Breast epithelium (tissue), 4 donors: ENCODE measurements around the gene NR4A1. TPM values are rescaled to one million over a fixed set of nuclear protein-coding genes. Genes with fewer than 3 reads are reported as not detected.
A peak's percentile ranks its signal among the peaks of the same experiment; 100 is the strongest.

Experiments used
- DNase-seq, 2 donors: peaks; one replicate each; pipeline ENCODE4 v3.0.0-alpha.2; 2019; ENCODE audit warnings: low spot score in 2 of 2
- H3K27ac ChIP-seq, 2 donors: fragments of 200-600 bp; sonication (generic) in 1 of 2; one replicate each; pipeline ENCODE4 v1.5.1; 2016 to 2019; ENCODE audit warnings: mild to moderate bottlenecking in 1 of 2
- H3K27me3 ChIP-seq, 2 donors: fragments of 200-600 bp; sonication (generic) in 1 of 2; one replicate each; pipeline versions ENCODE4 v1.5.1 to v1.6.0; 2017 to 2019; ENCODE audit warnings: control low read depth in 1 of 2, mild to moderate bottlenecking in 1 of 2
- H3K36me3 ChIP-seq: fragments of 200-600 bp; one replicate; pipeline ENCODE4 v1.5.1; 2019
- H3K4me1 ChIP-seq, 2 donors: fragments of 200-600 bp; sonication (generic); one replicate each; pipeline ENCODE4 v1.5.1; 2016 to 2019; ENCODE audit warnings: control low read depth in 1 of 2
- H3K4me3 ChIP-seq, 3 donors: fragments of 200-600 bp; sonication (generic); 1 replicate in 2 of 3; 2 replicates in 1 of 3; pipeline ENCODE4 v1.5.1; 2016 to 2019; ENCODE audit warnings: mild to moderate bottlenecking in 3 of 3, moderate library complexity in 2 of 3
- H3K9me3 ChIP-seq, 2 donors: fragments of 200-600 bp; sonication (generic) in 1 of 2; one replicate each; pipeline ENCODE4 v1.5.1; 2016 to 2019; ENCODE audit warnings: control low read depth in 1 of 2
- POLR2A ChIP-seq: fragments of 450-650 bp; IDR thresholded peaks from one replicate; pipeline ENCODE4 v1.6.1; 2016; ENCODE audit warnings: antibody characterized with exemption, mild to moderate bottlenecking, moderate library complexity
- POLR2AphosphoS5 ChIP-seq, 3 donors: sonication (generic); formaldehyde crosslinking; IDR thresholded peaks; one replicate each; pipeline ENCODE4 v1.6.1; 2017; ENCODE audit warnings: antibody characterized with exemption in 3 of 3
- intact Hi-C: fragments of 100-400 bp; cut with DNase I; formaldehyde crosslinking; loops from one replicate; pipeline ENCODE4 v1.15.1; 2023; ENCODE audit warnings: low total_unique reads
- total RNA-seq, 3 donors: library from RNA; depleted of rRNA; stranded (reverse); fragments of >200 nt; gene quantifications; one replicate each; pipeline ENCODE4 v1.1.0, GENCODE V29; 2016
- TF ChIP-seq, protein P1 (sequence below), 3 donors: fragments of 450-650 bp; IDR thresholded peaks; one replicate each; pipeline ENCODE4 v1.5.1; 2016 to 2017; ENCODE audit warnings: antibody characterized with exemption in 3 of 3, mild to moderate bottlenecking in 3 of 3, moderate library complexity in 3 of 3

The NR4A1 gene
- total RNA-seq, 3 donors from 2014 or later, result 35.7 to 154 (median 66.2) TPM

DNA sequence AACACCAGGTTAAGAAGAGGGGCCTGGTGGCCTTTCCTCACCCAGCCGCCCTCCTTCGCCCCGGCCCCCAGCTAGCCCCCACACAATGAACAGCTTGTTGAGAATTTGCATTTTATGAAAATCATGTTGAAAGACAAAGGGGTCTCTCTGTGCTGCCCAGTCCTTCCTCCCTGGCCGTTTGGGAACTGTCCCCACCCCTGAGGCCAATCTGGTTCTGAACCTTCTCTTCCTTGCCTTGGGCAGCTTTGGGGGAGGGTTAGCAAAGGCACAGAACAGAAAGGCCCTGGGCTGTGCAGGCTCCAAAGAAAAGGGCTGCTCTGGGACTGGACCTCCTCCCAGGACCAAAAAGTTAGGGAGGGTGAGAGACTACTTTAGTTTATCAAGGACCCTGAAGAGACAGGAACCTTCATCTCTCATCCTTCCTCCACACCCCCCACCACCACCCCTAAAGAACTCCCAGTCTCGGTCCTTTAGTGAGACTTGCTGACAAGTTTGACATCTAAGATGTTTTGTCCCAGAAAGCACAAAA, 43.2 kb upstream of the NR4A1 start:
- DNase-seq, result no peak
- no peaks in the 10 kb centered on the region for H3K27me3 ChIP-seq
- H3K27ac ChIP-seq, result peak overlapping the region; percentile 80 to 95
- H3K4me1 ChIP-seq, result peaks cover 0 to 3% of the 10 kb centered on the region in 2 donors
- H3K9me3 ChIP-seq, result no peaks in the 10 kb centered on the region
- peak overlapping the region; percentile 77 to 92 (median 88) for H3K4me3 ChIP-seq
- TF ChIP-seq POLR2A, result no peak
- TF ChIP-seq POLR2AphosphoS5 (IDR thresholded peaks at IDR 0.05), result no peak
- TF ChIP-seq, protein P1, sequence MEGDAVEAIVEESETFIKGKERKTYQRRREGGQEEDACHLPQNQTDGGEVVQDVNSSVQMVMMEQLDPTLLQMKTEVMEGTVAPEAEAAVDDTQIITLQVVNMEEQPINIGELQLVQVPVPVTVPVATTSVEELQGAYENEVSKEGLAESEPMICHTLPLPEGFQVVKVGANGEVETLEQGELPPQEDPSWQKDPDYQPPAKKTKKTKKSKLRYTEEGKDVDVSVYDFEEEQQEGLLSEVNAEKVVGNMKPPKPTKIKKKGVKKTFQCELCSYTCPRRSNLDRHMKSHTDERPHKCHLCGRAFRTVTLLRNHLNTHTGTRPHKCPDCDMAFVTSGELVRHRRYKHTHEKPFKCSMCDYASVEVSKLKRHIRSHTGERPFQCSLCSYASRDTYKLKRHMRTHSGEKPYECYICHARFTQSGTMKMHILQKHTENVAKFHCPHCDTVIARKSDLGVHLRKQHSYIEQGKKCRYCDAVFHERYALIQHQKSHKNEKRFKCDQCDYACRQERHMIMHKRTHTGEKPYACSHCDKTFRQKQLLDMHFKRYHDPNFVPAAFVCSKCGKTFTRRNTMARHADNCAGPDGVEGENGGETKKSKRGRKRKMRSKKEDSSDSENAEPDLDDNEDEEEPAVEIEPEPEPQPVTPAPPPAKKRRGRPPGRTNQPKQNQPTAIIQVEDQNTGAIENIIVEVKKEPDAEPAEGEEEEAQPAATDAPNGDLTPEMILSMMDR (IDR thresholded peaks at IDR 0.05), result no peak
- intact Hi-C loops, result no loop called here
- H3K36me3 ChIP-seq, result no peaks in the 10 kb centered on the region

DNA sequence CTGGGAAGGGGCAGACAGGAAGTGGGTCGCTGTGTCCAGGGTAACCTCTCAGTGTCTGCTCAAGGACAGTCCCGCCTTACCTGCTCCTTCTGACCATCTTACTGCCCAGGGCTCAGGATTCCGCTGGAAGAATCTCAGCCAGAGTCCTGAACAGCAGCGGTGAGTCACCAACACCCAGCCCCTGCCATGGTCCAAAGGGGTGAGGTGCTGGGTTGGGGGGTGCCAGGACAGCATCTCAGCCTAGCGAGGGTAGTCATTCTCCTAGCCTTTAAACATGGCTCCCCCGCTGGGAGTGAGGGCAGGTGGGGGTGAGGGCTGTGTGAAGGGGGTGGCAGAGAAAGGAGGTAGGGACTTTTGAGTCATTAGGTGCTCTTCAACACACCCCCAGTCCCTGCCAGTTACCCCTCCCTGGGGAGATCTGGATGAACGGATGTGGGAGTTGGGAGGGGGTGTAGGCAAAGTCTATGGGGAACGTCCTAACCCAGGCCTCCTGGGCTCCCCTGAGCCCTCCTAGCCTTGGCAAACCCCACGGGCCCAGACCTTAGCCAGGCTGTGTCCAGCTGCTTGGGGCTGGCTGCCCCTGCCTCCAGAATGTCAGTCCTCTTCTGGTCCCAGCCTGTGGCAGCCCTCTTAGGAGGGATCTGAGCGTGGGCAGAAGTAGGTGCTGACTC, 42.0 kb upstream of the NR4A1 start:
- TF ChIP-seq POLR2A (no peak), POLR2AphosphoS5 (IDR thresholded peaks at IDR 0.05) (no peak)
- TF ChIP-seq, protein P1 (IDR thresholded peaks at IDR 0.05), result no peak
- DNase-seq, result no peak
- Histone ChIP-seq H3K4me1 (peaks cover 0 to 3% of the 10 kb centered on the region in 2 donors), H3K27me3 (no peaks in the 10 kb centered on the region), H3K36me3 (no peaks in the 10 kb centered on the region), H3K4me3 (peak overlapping the region; percentile 77 to 92 (median 88)), H3K9me3 (no peaks in the 10 kb centered on the region), H3K27ac (peak overlapping the region; percentile 80 to 95)
- intact Hi-C loops, result no loop called here

DNA sequence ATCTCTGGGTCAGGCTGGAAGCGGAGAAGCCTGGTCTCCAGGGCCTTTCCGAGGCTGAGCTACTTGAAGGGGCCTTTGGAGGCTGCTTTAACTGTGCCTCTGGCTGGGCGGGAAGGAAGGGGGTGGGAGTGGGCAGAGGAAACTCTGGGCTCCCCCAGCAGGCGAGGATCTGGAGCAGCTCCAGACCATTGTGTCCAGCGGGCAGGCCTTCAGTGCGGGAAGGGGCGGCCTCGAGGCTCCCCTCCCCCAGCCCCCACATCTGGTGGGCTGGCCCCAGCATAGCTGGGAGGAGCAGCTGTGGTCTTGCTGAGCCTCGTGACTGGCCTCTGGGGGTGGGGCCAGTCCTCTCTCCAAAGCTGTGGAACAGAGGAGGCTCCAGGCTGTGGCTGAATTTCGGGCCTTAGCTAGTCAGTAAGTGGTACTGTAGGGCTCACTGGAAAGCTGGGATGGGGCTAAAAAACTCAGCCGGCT, 41.1 kb upstream of the NR4A1 start:
- H3K27ac ChIP-seq, result peak overlapping the region; percentile 80 to 95
- no peaks in the 10 kb centered on the region for H3K27me3 ChIP-seq
- H3K9me3 ChIP-seq, result no peaks in the 10 kb centered on the region
- H3K4me1 ChIP-seq, result peaks cover 0 to 3% of the 10 kb centered on the region in 2 donors
- no peaks in the 10 kb centered on the region for H3K36me3 ChIP-seq
- H3K4me3 ChIP-seq, result peak overlapping the region; percentile 21 to 92 (median 88)
- DNase-seq, result peak; percentile 62 to 66
- peak; percentile 21 to 59 (median 46) for TF ChIP-seq POLR2AphosphoS5 (IDR thresholded peaks at IDR 0.05)
- no peak for TF ChIP-seq POLR2A
- intact Hi-C loops, result no loop called here

DNA sequence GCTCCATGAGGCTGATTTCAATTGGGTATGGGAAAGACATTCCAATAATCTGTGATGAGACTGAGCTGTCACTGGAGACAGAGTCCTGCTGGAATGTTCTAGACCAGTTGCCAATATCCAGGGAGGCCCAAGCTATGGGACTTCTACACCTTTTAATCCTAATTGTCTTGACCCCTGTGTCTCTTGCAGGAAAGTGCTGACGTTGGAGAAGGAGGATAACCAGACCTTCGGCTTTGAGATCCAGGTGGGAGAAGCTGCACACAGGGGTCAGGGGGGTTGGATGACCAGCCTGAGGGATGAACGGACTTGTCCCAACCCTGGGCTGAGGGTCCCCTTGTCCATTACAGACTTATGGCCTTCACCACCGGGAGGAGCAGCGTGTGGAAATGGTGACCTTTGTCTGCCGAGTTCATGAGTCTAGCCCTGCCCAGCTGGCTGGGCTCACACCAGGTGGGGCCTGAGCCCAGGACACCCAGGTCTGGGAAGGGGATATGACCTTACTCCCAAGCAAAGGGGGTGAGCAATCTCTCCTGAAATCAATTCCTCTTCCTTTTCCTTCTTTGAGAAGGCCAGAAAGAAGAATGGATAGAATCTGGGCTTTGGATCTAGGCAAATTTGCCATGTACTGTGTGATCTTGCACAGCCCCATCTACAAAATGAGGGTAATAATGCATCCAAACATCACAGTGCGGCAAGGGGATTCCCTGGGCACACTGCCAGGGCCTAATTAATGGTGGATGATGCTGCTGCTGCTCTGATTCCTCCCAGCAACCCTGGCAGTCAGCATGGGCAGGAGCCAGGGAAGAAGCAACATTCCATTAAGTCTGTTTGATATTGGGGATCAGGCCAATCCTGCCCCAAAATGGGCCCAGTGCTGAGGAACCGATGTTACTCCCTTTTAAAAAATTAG, 40.3 kb upstream of the NR4A1 start:
- TF ChIP-seq POLR2A, result no peak
- no peak for TF ChIP-seq POLR2AphosphoS5 (IDR thresholded peaks at IDR 0.05)
- TF ChIP-seq, protein P1 (IDR thresholded peaks at IDR 0.05), result no peak
- Histone ChIP-seq H3K27ac (peak overlapping the region; percentile 80 to 95), H3K27me3 (no peaks in the 10 kb centered on the region), H3K36me3 (no peaks in the 10 kb centered on the region), H3K4me1 (peaks cover 0 to 3% of the 10 kb centered on the region in 2 donors), H3K4me3 (peak overlapping the region in 2 of 3 donors; percentile 21 to 92), H3K9me3 (no peaks in the 10 kb centered on the region)
- DNase-seq, result no peak
- intact Hi-C loops, result no loop called here

DNA sequence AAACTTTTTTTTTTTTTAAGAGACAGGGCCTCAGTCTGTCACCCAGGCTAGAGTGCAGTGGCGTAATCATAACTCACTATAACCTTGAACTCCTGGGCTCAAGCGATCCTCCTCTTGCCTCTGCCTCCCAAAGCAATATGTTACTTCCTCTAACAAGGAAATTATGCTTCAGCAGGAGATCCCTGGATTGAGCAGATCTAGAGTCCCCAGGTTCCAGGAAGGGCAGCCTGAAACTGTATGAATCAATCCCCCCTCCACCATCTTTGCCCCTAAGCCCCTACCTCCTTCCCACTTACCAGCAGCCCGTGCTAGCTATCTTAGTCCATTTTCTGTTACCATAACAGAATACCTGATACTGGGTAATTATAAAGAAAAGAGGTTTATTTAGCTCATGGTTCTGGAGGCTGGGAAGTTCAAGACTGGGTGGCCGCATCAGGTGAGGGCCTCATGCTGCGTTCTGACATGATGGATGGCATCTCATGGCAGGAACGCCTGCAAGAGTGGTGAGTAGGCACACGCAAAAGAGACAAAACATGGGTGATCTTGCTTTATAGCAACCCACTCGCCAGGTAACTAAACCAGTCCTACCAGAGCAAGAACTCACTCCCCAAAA, 39.5 kb upstream of the NR4A1 start:
- H3K4me1 ChIP-seq, result peaks cover 0 to 3% of the 10 kb centered on the region in 2 donors
- no peak overlapping the region for H3K4me3 ChIP-seq
- DNase-seq, result no peak
- no peaks in the 10 kb centered on the region for H3K9me3 ChIP-seq
- peak overlapping the region; percentile 80 to 95 for H3K27ac ChIP-seq
- no peaks in the 10 kb centered on the region for H3K27me3 ChIP-seq
- no peaks in the 10 kb centered on the region for H3K36me3 ChIP-seq
- intact Hi-C loops, result no loop called here
- TF ChIP-seq POLR2AphosphoS5 (IDR thresholded peaks at IDR 0.05) (no peak), POLR2A (no peak)
- TF ChIP-seq, protein P1 (IDR thresholded peaks at IDR 0.05), result no peak
